ENCODE data around the gene BBOX1. TPM values are rescaled to one million over a fixed set of nuclear protein-coding genes. Genes with fewer than 3 reads are reported as not detected.
A peak's percentile ranks its signal among the peaks of the same experiment; 100 is the strongest.

The BBOX1 gene
- total RNA-seq, 1 donor from 2014 or later: not detected

- Mint-ChIP-seq H3K27ac (no peak overlapping the region), H3K9me3 (peaks cover 8% of the 10 kb centered on the region), H3K27me3 (peaks cover 1% of the 10 kb centered on the region), H3K4me1 (no peaks in the 10 kb centered on the region), H3K4me3 (no peak overlapping the region), H3K36me3 (ENCODE audit: low read depth) (no peaks in the 10 kb centered on the region)
- intact Hi-C loops (cut with micrococcal nuclease): no loop called here
- DNase-seq: no peak
These were observed 99.2 kb downstream of the BBOX1 start for GRCh38 chr11:27139742-27140367.

GRCh38 chr11:27141576-27141975 lies 101.0 kb downstream of the BBOX1 start:
- DNase-seq: no peak
- no peak overlapping the region for H3K27ac Mint-ChIP-seq
- peaks cover 4% of the 10 kb centered on the region for H3K9me3 Mint-ChIP-seq
- H3K4me1 Mint-ChIP-seq: no peaks in the 10 kb centered on the region
- H3K27me3 Mint-ChIP-seq: peaks cover 1% of the 10 kb centered on the region
- H3K36me3 Mint-ChIP-seq (ENCODE audit: low read depth): no peaks in the 10 kb centered on the region
- H3K4me3 Mint-ChIP-seq: no peak overlapping the region
- intact Hi-C loops (cut with micrococcal nuclease): no loop called here

GRCh38 chr11:27147916-27148315 lies 107.3 kb downstream of the BBOX1 start:
- Mint-ChIP-seq H3K9me3 (no peaks in the 10 kb centered on the region), H3K4me3 (no peak overlapping the region), H3K4me1 (no peaks in the 10 kb centered on the region), H3K27ac (no peak overlapping the region), H3K27me3 (peaks cover 1% of the 10 kb centered on the region), H3K36me3 (ENCODE audit: low read depth) (no peaks in the 10 kb centered on the region)
- DNase-seq: no peak
- intact Hi-C loops (cut with micrococcal nuclease): no loop called here

GRCh38 chr11:27148506-27148905 lies 107.9 kb downstream of the BBOX1 start:
- no peak overlapping the region for H3K4me3 Mint-ChIP-seq
- no peaks in the 10 kb centered on the region for H3K36me3 Mint-ChIP-seq (ENCODE audit: low read depth)
- intact Hi-C loops (cut with micrococcal nuclease): no loop called here
- H3K27me3 Mint-ChIP-seq: peaks cover 1% of the 10 kb centered on the region
- H3K9me3 Mint-ChIP-seq: no peaks in the 10 kb centered on the region
- no peak for DNase-seq
- H3K27ac Mint-ChIP-seq: no peak overlapping the region
- no peaks in the 10 kb centered on the region for H3K4me1 Mint-ChIP-seq

- Mint-ChIP-seq H3K27ac (no peak overlapping the region), H3K9me3 (no peaks in the 10 kb centered on the region), H3K36me3 (ENCODE audit: low read depth) (no peaks in the 10 kb centered on the region), H3K27me3 (no peaks in the 10 kb centered on the region), H3K4me3 (no peak overlapping the region), H3K4me1 (no peaks in the 10 kb centered on the region)
- intact Hi-C loops (cut with micrococcal nuclease): no loop called here
- DNase-seq: no peak
These were observed 109.5 kb downstream of the BBOX1 start for GRCh38 chr11:27150098-27150497.

- Mint-ChIP-seq H3K27ac (no peak overlapping the region), H3K36me3 (ENCODE audit: low read depth) (no peaks in the 10 kb centered on the region)
- intact Hi-C loops (cut with micrococcal nuclease): no loop called here
These were observed 112.5 kb downstream of the BBOX1 start for GRCh38 chr11:27153136-27153535.

GRCh38 chr11:27158456-27159334 lies 118.1 kb downstream of the BBOX1 start:
- no peaks in the 10 kb centered on the region for H3K9me3 Mint-ChIP-seq

More at GRCh38 chr11:27153136-27153535, 112.5 kb downstream of the BBOX1 start:
- no peaks in the 10 kb centered on the region for H3K9me3 Mint-ChIP-seq
- H3K27me3 Mint-ChIP-seq: no peaks in the 10 kb centered on the region
- no peak overlapping the region for H3K4me3 Mint-ChIP-seq
- no peak for DNase-seq
- H3K4me1 Mint-ChIP-seq: no peaks in the 10 kb centered on the region

GRCh38 chr11:27159335-27159679 lies 118.7 kb downstream of the BBOX1 start:
- no peak overlapping the region for H3K4me3 Mint-ChIP-seq
- no peaks in the 10 kb centered on the region for H3K27me3 Mint-ChIP-seq
- H3K9me3 Mint-ChIP-seq: no peaks in the 10 kb centered on the region
- intact Hi-C loops (cut with micrococcal nuclease): no loop called here
- H3K36me3 Mint-ChIP-seq (ENCODE audit: low read depth): no peaks in the 10 kb centered on the region
- no peak for DNase-seq
- no peak overlapping the region for H3K27ac Mint-ChIP-seq
- H3K4me1 Mint-ChIP-seq: no peaks in the 10 kb centered on the region

More at GRCh38 chr11:27158456-27159334, 118.1 kb downstream of the BBOX1 start:
- no peak overlapping the region for H3K4me3 Mint-ChIP-seq
- H3K27me3 Mint-ChIP-seq: no peaks in the 10 kb centered on the region
- no peaks in the 10 kb centered on the region for H3K36me3 Mint-ChIP-seq (ENCODE audit: low read depth)
- DNase-seq: peak; percentile 60
- intact Hi-C loops (cut with micrococcal nuclease): no loop called here
- no peaks in the 10 kb centered on the region for H3K4me1 Mint-ChIP-seq
- no peak overlapping the region for H3K27ac Mint-ChIP-seq

- H3K4me3 Mint-ChIP-seq: no peak overlapping the region
- no peaks in the 10 kb centered on the region for H3K36me3 Mint-ChIP-seq (ENCODE audit: low read depth)
- H3K27me3 Mint-ChIP-seq: no peaks in the 10 kb centered on the region
These were observed 120.5 kb downstream of the BBOX1 start for GRCh38 chr11:27161071-27161470.

GRCh38 chr11:27162237-27162636 lies 121.6 kb downstream of the BBOX1 start:
- H3K4me1 Mint-ChIP-seq: no peaks in the 10 kb centered on the region
- DNase-seq: no peak
- no peaks in the 10 kb centered on the region for H3K36me3 Mint-ChIP-seq (ENCODE audit: low read depth)
- no peaks in the 10 kb centered on the region for H3K27me3 Mint-ChIP-seq
- intact Hi-C loops (cut with micrococcal nuclease): no loop called here
- H3K9me3 Mint-ChIP-seq: no peaks in the 10 kb centered on the region
- H3K4me3 Mint-ChIP-seq: no peak overlapping the region
- no peak overlapping the region for H3K27ac Mint-ChIP-seq

More at GRCh38 chr11:27161071-27161470, 120.5 kb downstream of the BBOX1 start:
- intact Hi-C loops (cut with micrococcal nuclease): no loop called here
- Mint-ChIP-seq H3K27ac (no peak overlapping the region), H3K9me3 (no peaks in the 10 kb centered on the region), H3K4me1 (no peaks in the 10 kb centered on the region)
- no peak for DNase-seq

GRCh38 chr11:27166130-27166529 lies 125.5 kb downstream of the BBOX1 start:
- Mint-ChIP-seq H3K27me3 (no peaks in the 10 kb centered on the region), H3K36me3 (ENCODE audit: low read depth) (no peaks in the 10 kb centered on the region), H3K9me3 (no peaks in the 10 kb centered on the region), H3K27ac (no peak overlapping the region), H3K4me1 (no peaks in the 10 kb centered on the region), H3K4me3 (no peak overlapping the region)
- no peak for DNase-seq
- intact Hi-C loops (cut with micrococcal nuclease): no loop called here

GRCh38 chr11:27171376-27171958 lies 130.9 kb downstream of the BBOX1 start:
- Mint-ChIP-seq H3K27ac (no peak overlapping the region), H3K4me3 (no peak overlapping the region), H3K27me3 (no peaks in the 10 kb centered on the region), H3K9me3 (no peaks in the 10 kb centered on the region), H3K4me1 (no peaks in the 10 kb centered on the region), H3K36me3 (ENCODE audit: low read depth) (no peaks in the 10 kb centered on the region)
- DNase-seq: no peak
- intact Hi-C loops (cut with micrococcal nuclease): no loop called here

GRCh38 chr11:27173545-27173944 lies 132.9 kb downstream of the BBOX1 start:
- no peak for DNase-seq
- H3K27ac Mint-ChIP-seq: no peak overlapping the region
- intact Hi-C loops (cut with micrococcal nuclease): no loop called here
- H3K36me3 Mint-ChIP-seq (ENCODE audit: low read depth): no peaks in the 10 kb centered on the region
- H3K4me1 Mint-ChIP-seq: no peaks in the 10 kb centered on the region
- H3K27me3 Mint-ChIP-seq: no peaks in the 10 kb centered on the region
- no peak overlapping the region for H3K4me3 Mint-ChIP-seq
- no peaks in the 10 kb centered on the region for H3K9me3 Mint-ChIP-seq

GRCh38 chr11:27174021-27174420 lies 133.4 kb downstream of the BBOX1 start:
- H3K9me3 Mint-ChIP-seq: no peaks in the 10 kb centered on the region
- H3K27ac Mint-ChIP-seq: no peak overlapping the region
- H3K4me3 Mint-ChIP-seq: no peak overlapping the region
- no peaks in the 10 kb centered on the region for H3K4me1 Mint-ChIP-seq
- H3K36me3 Mint-ChIP-seq (ENCODE audit: low read depth): no peaks in the 10 kb centered on the region
- intact Hi-C loops (cut with micrococcal nuclease): no loop called here
- H3K27me3 Mint-ChIP-seq: no peaks in the 10 kb centered on the region
- no peak for DNase-seq
